ENCODE measurements around the gene TMTC3.
A peak's percentile ranks its signal among the peaks of the same experiment; 100 is the strongest.

Gene TMTC3

DNA sequence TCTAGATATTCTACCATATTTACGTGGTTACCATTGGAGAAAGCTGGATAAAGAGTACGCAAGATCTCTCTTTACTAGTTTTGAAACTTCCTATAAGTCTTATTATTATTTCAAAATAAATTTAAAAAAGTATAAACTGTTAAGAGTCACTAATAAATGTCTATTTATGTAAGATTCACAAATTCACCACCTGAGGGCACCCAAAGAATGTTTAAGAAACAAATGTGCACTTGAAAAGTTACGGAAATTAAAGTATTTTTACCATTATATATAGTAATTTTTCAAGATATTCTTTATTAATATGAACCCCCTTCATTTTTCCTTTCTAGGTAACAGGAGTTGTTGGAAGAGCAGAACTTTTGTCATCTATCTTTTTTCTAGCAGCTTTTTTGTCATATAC, 11.9 kb downstream of the TMTC3 start:
- ATAC-seq (ENCODE audit: insufficient read depth, low read depth), result no peak
- H3K9ac ChIP-seq (ENCODE audit: low read depth, low read length), result no peak overlapping the region

GRCh38 chr12:88156075-88156654, 14.1 kb downstream of the TMTC3 start:
- H3K79me2 ChIP-seq (ENCODE audit: insufficient read depth, low read length), result no peaks in the 10 kb centered on the region

More for the DNA sequence above, 11.9 kb downstream of the TMTC3 start:
- TF ChIP-seq EZH2 (IDR thresholded peaks at IDR 0.05; ENCODE audit: borderline replicate concordance, low read depth, low read length, severe bottlenecking), result no peak
- TF ChIP-seq, protein P1, sequence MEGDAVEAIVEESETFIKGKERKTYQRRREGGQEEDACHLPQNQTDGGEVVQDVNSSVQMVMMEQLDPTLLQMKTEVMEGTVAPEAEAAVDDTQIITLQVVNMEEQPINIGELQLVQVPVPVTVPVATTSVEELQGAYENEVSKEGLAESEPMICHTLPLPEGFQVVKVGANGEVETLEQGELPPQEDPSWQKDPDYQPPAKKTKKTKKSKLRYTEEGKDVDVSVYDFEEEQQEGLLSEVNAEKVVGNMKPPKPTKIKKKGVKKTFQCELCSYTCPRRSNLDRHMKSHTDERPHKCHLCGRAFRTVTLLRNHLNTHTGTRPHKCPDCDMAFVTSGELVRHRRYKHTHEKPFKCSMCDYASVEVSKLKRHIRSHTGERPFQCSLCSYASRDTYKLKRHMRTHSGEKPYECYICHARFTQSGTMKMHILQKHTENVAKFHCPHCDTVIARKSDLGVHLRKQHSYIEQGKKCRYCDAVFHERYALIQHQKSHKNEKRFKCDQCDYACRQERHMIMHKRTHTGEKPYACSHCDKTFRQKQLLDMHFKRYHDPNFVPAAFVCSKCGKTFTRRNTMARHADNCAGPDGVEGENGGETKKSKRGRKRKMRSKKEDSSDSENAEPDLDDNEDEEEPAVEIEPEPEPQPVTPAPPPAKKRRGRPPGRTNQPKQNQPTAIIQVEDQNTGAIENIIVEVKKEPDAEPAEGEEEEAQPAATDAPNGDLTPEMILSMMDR (IDR thresholded peaks at IDR 0.05; ENCODE audit: borderline replicate concordance, extremely low read depth, low read length, poor library complexity, severe bottlenecking), result peak; percentile 25
- Histone ChIP-seq H3K4me1 (ENCODE audit: insufficient read depth, low read length) (no peaks in the 10 kb centered on the region), H3K36me3 (ENCODE audit: insufficient read depth, low read length) (no peaks in the 10 kb centered on the region), H3K27me3 (ENCODE audit: insufficient read depth, low read length, poor library complexity) (no peaks in the 10 kb centered on the region), H3K79me2 (ENCODE audit: insufficient read depth, low read length) (no peaks in the 10 kb centered on the region), H2AFZ (ENCODE audit: low read depth, low read length) (no peak overlapping the region), H4K20me1 (ENCODE audit: insufficient read depth, low read length) (no peaks in the 10 kb centered on the region), H3K4me2 (ENCODE audit: insufficient read depth, low read length) (no peak overlapping the region), H3K9me3 (ENCODE audit: insufficient read depth, low read length, severe bottlenecking) (no peaks in the 10 kb centered on the region), H3K4me3 (ENCODE audit: low read depth in 1 of 2, low read length in 2 of 2) (no peak overlapping the region), H3K27ac (ENCODE audit: low read length) (no peak overlapping the region)
- no peak for DNase-seq

DNA sequence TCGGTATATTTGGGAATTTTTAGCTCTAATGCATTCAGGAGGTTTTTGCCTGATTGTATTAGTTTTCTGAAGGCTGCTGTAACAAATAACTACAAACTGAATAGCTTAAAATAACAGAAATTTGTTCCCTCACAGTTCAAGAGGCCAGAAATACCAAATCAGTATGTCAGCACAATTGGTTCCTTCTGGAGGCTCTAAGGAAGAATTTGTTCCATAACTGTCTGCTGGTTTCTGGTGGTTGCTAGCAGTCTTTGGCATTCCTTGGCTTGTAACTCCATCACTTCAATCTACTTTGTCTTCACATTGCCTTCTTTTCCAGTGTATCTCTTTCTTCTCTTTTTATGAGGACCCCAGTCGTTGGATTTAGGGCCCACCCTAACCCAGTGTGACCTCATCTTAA, 21.3 kb downstream of the TMTC3 start:
- no peak for ATAC-seq (ENCODE audit: insufficient read depth, low read depth)
- H3K36me3 ChIP-seq (ENCODE audit: insufficient read depth, low read length), result peaks cover 33% of the 10 kb centered on the region; the same call in 1 of the 2 replicates

More at GRCh38 chr12:88156075-88156654, 14.1 kb downstream of the TMTC3 start:
- Histone ChIP-seq H3K4me2 (ENCODE audit: insufficient read depth, low read length) (no peak overlapping the region), H2AFZ (ENCODE audit: low read depth, low read length) (no peak overlapping the region), H3K27me3 (ENCODE audit: insufficient read depth, low read length, poor library complexity) (no peaks in the 10 kb centered on the region), H3K9ac (ENCODE audit: low read depth, low read length) (no peak overlapping the region), H3K4me1 (ENCODE audit: insufficient read depth, low read length) (no peaks in the 10 kb centered on the region), H3K9me3 (ENCODE audit: insufficient read depth, low read length, severe bottlenecking) (no peaks in the 10 kb centered on the region), H3K27ac (ENCODE audit: low read length) (no peak overlapping the region), H4K20me1 (ENCODE audit: insufficient read depth, low read length) (no peaks in the 10 kb centered on the region), H3K36me3 (ENCODE audit: insufficient read depth, low read length) (peaks cover 4% of the 10 kb centered on the region; the same call in 1 of the 2 replicates), H3K4me3 (ENCODE audit: low read depth in 1 of 2, low read length in 2 of 2) (no peak overlapping the region)
- TF ChIP-seq, protein P1 (IDR thresholded peaks at IDR 0.05; ENCODE audit: borderline replicate concordance, extremely low read depth, low read length, poor library complexity, severe bottlenecking), result no peak
- no peak for TF ChIP-seq EZH2 (IDR thresholded peaks at IDR 0.05; ENCODE audit: borderline replicate concordance, low read depth, low read length, severe bottlenecking)
- DNase-seq (no peak), ATAC-seq (ENCODE audit: insufficient read depth, low read depth) (no peak)

More for the DNA sequence above, 21.3 kb downstream of the TMTC3 start:
- Histone ChIP-seq H3K27me3 (ENCODE audit: insufficient read depth, low read length, poor library complexity) (no peaks in the 10 kb centered on the region), H2AFZ (ENCODE audit: low read depth, low read length) (no peak overlapping the region), H3K27ac (ENCODE audit: low read length) (no peak overlapping the region), H3K9me3 (ENCODE audit: insufficient read depth, low read length, severe bottlenecking) (no peaks in the 10 kb centered on the region), H4K20me1 (ENCODE audit: insufficient read depth, low read length) (no peaks in the 10 kb centered on the region), H3K4me3 (ENCODE audit: low read depth in 1 of 2, low read length in 2 of 2) (no peak overlapping the region), H3K4me2 (ENCODE audit: insufficient read depth, low read length) (no peak overlapping the region), H3K79me2 (ENCODE audit: insufficient read depth, low read length) (no peaks in the 10 kb centered on the region), H3K4me1 (ENCODE audit: insufficient read depth, low read length) (no peaks in the 10 kb centered on the region), H3K9ac (ENCODE audit: low read depth, low read length) (no peak overlapping the region)
- DNase-seq, result no peak
- TF ChIP-seq, protein P1 (IDR thresholded peaks at IDR 0.05; ENCODE audit: borderline replicate concordance, extremely low read depth, low read length, poor library complexity, severe bottlenecking), result no peak
- TF ChIP-seq EZH2 (IDR thresholded peaks at IDR 0.05; ENCODE audit: borderline replicate concordance, low read depth, low read length, severe bottlenecking), result no peak

All from DND-41 (cell line).